HG03103 (cell line): ENCODE data around the gene ZNRF3.
"Not testable (repeated sequence)": the region's sequence is repeated elsewhere in the genome, so short reads cannot be mapped to it uniquely, and the experiment has no call there.

Experiments used
- ATAC-seq: cut with Tn5 transposase; IDR thresholded peaks from one replicate; pipeline ENCODE4 v1.9.1; 2021; ENCODE audit warnings: low read depth; ENCODE audit not compliant: unreplicated experiment

ZNRF3 gene

GRCh38 chr22:29000641-29001040, 117.3 kb downstream of the ZNRF3 start:
- no peak for ATAC-seq

GRCh38 chr22:29002603-29003002, 119.2 kb downstream of the ZNRF3 start:
- ATAC-seq, result no peak

- no peak for ATAC-seq
Observed at GRCh38 chr22:29003552-29003951, 120.2 kb downstream of the ZNRF3 start.

- ATAC-seq, result no peak
Observed at GRCh38 chr22:29003975-29004646, 120.7 kb downstream of the ZNRF3 start.

- no peak for ATAC-seq
Observed at GRCh38 chr22:29004647-29005371, 121.4 kb downstream of the ZNRF3 start.

GRCh38 chr22:29005754-29006153, 122.4 kb downstream of the ZNRF3 start:
- not testable (repeated sequence) for ATAC-seq

- ATAC-seq, result no peak
Observed at GRCh38 chr22:29006346-29006745, 123.0 kb downstream of the ZNRF3 start.

- no peak for ATAC-seq
Observed at GRCh38 chr22:29009148-29009547, 125.8 kb downstream of the ZNRF3 start.

GRCh38 chr22:29011240-29012100, 128.1 kb downstream of the ZNRF3 start:
- ATAC-seq, result no peak

GRCh38 chr22:29012101-29012433, 128.7 kb downstream of the ZNRF3 start:
- ATAC-seq, result no peak

- no peak for ATAC-seq
Observed at GRCh38 chr22:29012952-29013351, 129.6 kb downstream of the ZNRF3 start.

- ATAC-seq, result no peak
Observed at GRCh38 chr22:29014293-29014692, 130.9 kb downstream of the ZNRF3 start.

GRCh38 chr22:29014773-29015172, 131.4 kb downstream of the ZNRF3 start:
- ATAC-seq, result no peak

GRCh38 chr22:29016067-29016938, 132.9 kb downstream of the ZNRF3 start:
- no peak for ATAC-seq

GRCh38 chr22:29018293-29019189, 135.2 kb downstream of the ZNRF3 start:
- ATAC-seq, result no peak

GRCh38 chr22:29022101-29022817, 138.9 kb downstream of the ZNRF3 start:
- no peak for ATAC-seq

GRCh38 chr22:29023172-29023796, 139.9 kb downstream of the ZNRF3 start:
- ATAC-seq, result no peak

GRCh38 chr22:29026579-29026978, 143.2 kb downstream of the ZNRF3 start:
- no peak for ATAC-seq
